Cerebellar nuclear complex (tissue), 1 donor: Measurements from ENCODE around the gene SLC35F6.
A peak's percentile ranks its signal among the peaks of the same experiment; 100 is the strongest.
"Not testable (repeated sequence)": the region's sequence is repeated elsewhere in the genome, so short reads cannot be mapped to it uniquely, and the experiment has no call there.

Source experiments
- DNase-seq, 2 experiments: peaks; one replicate each; lab custom pipeline; 2025; lab: John Stamatoyannopoulos, UW

SLC35F6 gene

DNA sequence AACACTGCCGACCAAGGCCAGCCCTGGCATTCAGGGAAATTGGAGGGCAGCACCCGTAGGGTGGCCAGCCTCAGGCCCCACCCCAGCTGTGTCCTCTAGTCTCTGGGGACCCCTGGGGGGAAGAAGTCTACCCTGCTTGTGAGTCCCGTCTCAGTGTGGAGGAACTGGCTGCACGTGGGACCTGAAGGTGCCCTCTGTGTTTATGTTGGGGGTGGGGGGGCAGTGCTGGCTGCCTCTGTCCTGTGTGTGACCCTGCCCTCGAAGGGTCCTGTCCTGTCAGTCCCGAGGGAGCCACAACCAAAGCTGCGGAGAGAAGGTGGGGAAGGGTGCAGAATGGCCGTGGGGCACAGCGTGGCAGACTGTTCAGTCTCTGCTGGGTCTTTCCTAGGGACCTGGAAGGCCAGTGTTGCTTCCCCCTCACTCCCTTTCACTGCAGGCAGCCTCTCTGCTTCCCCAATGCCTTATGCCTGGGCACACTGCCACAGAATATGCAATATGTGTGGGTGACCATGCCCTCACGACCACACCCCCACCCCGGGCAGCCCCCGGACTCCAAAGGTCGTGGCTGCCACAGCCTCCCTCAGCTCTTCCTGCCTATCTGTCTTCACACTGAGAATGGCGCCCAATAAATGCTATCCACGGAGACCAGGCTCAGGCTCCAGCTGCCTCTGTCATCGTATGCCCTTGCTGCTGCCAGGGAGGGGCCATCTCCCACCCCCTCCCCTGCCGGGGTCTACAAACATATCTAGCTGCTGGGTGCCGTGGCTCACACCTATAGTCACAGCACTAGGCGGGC, 33.3 kb upstream of the SLC35F6 start:
- DNase-seq, result no peak

DNA sequence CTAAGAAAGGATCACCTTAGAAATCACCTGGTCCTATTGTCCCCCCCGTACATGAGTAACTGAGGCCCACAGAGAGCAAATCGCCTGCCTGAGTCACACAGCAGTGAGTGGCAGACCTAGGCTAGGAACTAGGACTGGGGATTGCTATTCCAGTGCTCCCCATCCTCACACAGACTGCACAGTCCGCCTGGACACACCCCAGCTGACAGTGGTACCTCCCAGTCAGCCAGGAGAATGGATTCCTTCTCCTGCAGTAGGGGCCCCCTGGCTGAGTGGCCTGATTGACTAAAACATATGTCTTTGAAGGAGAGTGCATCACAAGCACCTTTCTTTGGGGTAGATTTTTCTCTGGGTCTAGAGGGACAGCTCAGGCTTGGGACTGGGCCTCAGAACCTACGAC, 32.4 kb upstream of the SLC35F6 start:
- no peak for DNase-seq

DNA sequence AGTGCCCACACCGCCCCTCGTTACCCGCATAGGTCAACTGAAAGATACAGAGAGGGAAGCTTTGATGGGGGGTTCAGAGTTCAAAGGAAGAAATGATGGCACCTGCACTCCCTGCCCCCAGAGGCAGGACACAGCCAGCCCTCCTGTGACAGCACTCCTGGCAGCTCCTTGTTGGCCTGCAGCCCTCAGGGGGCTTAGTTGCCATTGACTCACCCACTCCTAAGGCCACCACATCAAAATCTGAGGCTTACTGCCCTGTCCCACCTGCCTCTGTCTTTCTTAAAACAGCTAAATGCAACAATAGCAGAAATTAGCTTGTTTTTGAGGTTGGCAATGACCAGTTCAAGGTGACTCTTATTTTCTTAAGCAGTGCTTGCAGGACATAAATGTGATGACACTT, 31.6 kb upstream of the SLC35F6 start:
- no peak for DNase-seq

GRCh38 chr2:26733413-26733812, 30.7 kb upstream of the SLC35F6 start:
- no peak for DNase-seq

- DNase-seq, result no peak
These were observed 29.0 kb upstream of the SLC35F6 start for GRCh38 chr2:26735097-26735496.

DNA sequence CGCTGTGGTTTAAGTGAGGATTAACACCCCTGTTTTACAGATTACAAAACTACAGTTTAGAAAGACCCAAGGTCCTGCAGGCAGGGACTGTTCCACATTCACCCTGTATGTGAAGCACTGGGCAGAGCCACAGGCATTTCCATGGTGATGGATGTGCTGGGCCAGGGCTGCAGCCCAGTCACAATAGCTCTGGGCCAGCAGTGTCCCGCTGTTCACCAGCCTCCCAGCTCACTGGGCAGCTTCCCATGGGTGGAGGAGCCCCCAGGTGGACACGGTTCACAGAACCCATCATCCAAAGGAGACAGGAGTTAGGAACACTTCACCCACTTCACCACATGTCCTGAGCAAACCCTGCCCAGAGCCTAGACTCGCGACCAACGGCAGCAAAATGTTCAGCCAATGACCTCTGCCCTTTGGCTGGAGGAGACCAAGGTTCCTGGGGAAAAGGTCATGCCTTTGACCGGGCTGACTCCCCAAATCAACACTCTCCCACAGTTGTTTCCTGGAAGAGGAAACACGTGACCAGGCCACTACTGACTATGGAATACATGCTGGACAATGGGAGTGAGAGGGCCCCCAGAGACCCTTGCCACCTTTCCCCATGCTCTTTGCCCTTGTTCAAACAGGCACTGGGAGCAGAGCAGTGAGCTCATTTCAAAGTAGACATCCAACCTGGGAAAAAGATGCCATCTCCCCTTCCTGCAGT, 28.0 kb upstream of the SLC35F6 start:
- DNase-seq, result no peak

- DNase-seq, result no peak
These were observed 26.9 kb upstream of the SLC35F6 start for GRCh38 chr2:26737221-26737620.

GRCh38 chr2:26738481-26738880, 25.6 kb upstream of the SLC35F6 start:
- no peak for DNase-seq

- DNase-seq, result no peak
These were observed 24.6 kb upstream of the SLC35F6 start for GRCh38 chr2:26739514-26739913.

GRCh38 chr2:26740346-26740745, 23.7 kb upstream of the SLC35F6 start:
- DNase-seq, result no peak

- DNase-seq, result no peak
These were observed 23.2 kb upstream of the SLC35F6 start for GRCh38 chr2:26740890-26741302.

DNA sequence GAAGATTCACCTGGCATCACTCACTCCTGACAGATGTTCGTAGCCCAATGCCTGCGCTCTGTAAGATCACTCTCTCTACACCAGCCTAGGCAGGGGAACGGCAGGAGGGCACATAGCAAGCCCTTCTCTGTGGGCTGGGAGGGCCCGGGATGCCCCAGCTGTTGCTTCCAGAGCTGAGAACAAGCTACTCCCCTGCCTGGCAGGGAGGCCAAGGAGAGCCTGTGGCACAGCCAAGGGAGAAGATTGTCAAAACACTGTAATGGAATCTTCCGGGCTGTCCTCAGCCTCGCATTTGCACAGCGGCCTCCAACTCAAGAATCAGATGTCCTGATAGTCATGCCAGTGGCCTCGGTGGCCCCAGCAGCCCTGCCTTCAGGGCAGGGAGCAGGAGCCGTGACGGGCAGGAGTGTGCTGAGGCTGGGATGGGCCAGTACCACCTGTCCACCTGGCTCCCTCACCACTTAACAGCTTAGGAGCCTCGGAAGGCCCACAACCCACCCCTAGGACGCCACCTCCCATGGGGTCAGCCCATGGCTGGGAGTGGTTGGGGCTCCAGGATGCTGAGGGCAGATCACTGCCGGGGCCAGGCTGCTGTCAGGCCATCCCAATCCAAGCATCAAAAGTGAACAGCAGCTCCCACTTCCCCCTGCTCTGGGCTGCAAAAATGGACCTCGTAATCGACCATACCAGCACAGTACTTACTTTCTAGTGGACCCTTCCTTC, 21.9 kb upstream of the SLC35F6 start:
- DNase-seq, result no peak

- DNase-seq, result no peak
These were observed 20.2 kb upstream of the SLC35F6 start for GRCh38 chr2:26743852-26744251.

- no peak for DNase-seq
These were observed 19.1 kb upstream of the SLC35F6 start for GRCh38 chr2:26744953-26745352.

DNA sequence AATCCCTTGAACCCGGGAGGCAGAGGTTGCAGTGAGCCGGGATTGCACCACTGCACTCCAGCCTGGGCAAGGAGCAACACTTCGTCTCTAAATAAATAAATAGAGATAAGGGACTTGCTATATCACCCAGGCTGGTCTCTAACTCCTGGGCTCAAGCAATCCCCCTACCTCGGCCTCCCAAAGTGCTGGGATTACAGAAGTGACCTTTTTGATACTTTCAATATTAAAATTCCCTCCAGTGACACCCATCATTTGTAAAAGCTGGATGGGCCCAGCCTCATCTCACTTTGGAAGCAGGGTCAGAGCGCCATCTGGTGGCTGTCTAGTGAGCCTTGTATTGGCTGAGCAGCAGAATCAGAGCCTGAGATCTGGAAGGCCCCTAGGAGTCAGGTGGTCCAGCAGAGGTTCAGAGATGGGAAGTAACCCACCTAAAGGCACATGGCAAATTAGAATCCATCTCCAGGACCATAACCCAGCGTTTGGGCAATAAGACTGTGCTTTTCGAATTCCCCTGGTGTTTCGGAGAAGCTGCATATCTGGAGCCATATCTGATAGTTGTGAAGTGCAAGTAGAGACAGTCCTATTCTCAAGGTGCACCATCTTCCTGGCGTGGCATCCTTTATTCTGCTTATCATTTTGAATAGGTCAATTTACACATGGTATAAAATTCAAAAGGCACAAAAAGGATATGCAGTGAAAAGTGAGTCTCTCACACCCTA, 18.3 kb upstream of the SLC35F6 start:
- DNase-seq, result peak; percentile 18 to 50

DNA sequence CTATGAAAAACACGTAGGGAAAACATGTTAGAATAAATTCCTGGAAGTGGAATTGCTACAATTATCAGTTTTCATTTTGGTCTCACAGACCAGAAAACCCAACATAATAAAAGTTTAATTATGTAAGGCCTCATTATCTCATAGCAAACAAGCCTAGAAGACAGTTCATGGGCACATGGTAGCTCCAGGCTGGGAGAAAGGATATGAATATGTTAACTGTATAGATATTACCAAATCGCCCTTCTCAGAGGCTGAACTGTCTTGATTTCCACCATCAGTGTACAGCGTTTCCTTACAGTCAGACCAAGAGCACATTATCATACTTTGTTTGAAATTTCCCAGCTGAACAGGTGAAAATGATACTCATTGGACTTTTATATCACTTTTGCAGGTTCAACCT, 17.1 kb upstream of the SLC35F6 start:
- DNase-seq, result no peak

GRCh38 chr2:26749787-26750420, 14.2 kb upstream of the SLC35F6 start:
- not testable (repeated sequence) for DNase-seq

- not testable (repeated sequence) for DNase-seq
These were observed 13.6 kb upstream of the SLC35F6 start for GRCh38 chr2:26750467-26750866.

DNA sequence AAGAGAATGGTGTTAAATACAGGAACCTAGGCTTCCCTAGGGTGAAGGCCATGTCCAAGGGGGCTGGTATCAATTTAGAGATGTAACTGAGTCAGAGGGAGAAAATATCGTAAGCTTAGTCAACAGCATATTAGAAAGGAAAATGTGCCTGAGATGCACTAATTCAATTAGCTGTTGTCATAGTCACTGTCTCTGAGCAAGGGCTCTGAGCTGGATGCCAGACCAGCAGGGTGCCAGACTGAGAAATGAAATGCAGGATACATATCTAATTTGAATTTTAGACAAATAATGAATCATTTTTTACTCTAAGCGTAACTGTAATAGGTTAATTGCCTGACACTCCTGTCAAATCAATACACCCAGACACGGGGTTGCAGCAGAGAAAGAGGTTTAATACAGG, 11.4 kb upstream of the SLC35F6 start:
- DNase-seq, result no peak

GRCh38 chr2:26754539-26754938, 9.5 kb upstream of the SLC35F6 start:
- DNase-seq, result no peak

GRCh38 chr2:26754972-26755670, 9.0 kb upstream of the SLC35F6 start:
- DNase-seq, result no peak
